GM12891 (cell line): Measurements from ENCODE around the gene PBRM1.

Experiments
- DNase-seq: peaks from one replicate; pipeline ENCODE4 v3.0.0; 2011; ENCODE audit warnings: low spot score; ENCODE audit not compliant: insufficient read length
- FAIRE-seq: peaks from 2 replicates; lab custom pipeline; 2011; peaks lifted over from hg19 to GRCh38; lab: Jason Lieb, UNC
- PAX5 ChIP-seq: IDR thresholded peaks from 2 replicates; pipeline ENCODE4 v1.6.1; 2011; ENCODE audit warnings: low read length, moderate library complexity, mild to moderate bottlenecking; ENCODE audit not compliant: insufficient read depth, severe bottlenecking
- POLR2A ChIP-seq: IDR thresholded peaks from 2 replicates; pipeline ENCODE4 v1.6.1; 2011; ENCODE audit warnings: low read depth, low read length, control low read depth
- POLR2AphosphoS5 ChIP-seq: IDR thresholded peaks from 2 replicates; pipeline ENCODE4 v1.6.1; 2011; ENCODE audit warnings: low read depth, low read length, control low read depth
- POU2F2 ChIP-seq: IDR thresholded peaks from 2 replicates; pipeline ENCODE4 v1.6.1; 2011; ENCODE audit warnings: low read depth, mild to moderate bottlenecking, control low read depth, low read length, moderate library complexity
- SPI1 ChIP-seq: IDR thresholded peaks from 2 replicates; pipeline ENCODE4 v1.6.1; 2011; ENCODE audit warnings: low read depth, low read length, control low read depth
- TAF1 ChIP-seq: IDR thresholded peaks from 2 replicates; pipeline ENCODE4 v1.6.1; 2011; ENCODE audit warnings: low read depth, low read length, control low read depth

Gene PBRM1

DNA sequence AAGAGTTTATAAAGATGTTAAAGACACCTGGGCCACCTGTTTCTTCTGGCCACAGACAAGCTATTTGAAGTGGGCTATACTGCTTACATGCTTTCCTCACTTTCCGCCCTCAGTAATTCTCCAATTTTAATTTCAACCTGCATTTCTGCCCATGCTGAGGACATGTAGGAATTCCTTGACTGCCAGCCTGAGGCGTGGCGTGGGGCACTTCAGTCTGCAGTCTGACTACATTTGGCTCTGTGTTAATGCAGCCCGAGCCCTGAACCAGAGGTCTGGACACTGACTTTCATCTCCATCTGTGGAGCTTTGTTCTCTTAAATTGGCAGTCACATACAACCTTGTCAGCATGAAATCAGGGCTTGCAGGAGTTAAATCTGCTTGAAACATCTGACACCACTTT lies 140.8 kb downstream of the PBRM1 start:
- no peak for DNase-seq
- no peak for TF ChIP-seq POLR2AphosphoS5
- TF ChIP-seq PAX5, result no peak
- TF ChIP-seq SPI1, result no peak
- TF ChIP-seq POLR2A, result no peak
- TF ChIP-seq TAF1, result no peak
- no peak for FAIRE-seq

DNA sequence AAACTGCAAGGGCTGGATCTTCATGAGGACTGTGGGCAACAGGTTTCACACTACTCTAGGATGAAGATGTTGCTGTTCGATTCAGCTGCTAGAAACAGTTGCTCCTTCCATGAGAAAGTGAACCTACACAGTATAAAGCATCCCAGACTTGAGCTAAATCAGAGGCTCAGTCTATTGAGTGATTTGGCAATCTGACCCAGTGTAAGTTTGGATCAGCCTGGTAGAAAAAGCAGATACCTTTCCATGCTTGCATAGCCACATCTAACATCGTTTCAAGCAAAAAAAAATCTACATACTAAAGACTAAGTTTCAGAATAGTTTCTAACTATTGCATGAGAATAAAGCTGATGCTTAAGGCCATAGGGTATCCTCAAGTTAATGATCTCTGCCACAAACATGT lies 144.7 kb downstream of the PBRM1 start:
- DNase-seq (no peak), FAIRE-seq (no peak)
- TF ChIP-seq TAF1, result no peak
- TF ChIP-seq POLR2A, result no peak
- no peak for TF ChIP-seq PAX5
- no peak for TF ChIP-seq SPI1
- TF ChIP-seq POU2F2, result no peak
- no peak for TF ChIP-seq POLR2AphosphoS5

DNA sequence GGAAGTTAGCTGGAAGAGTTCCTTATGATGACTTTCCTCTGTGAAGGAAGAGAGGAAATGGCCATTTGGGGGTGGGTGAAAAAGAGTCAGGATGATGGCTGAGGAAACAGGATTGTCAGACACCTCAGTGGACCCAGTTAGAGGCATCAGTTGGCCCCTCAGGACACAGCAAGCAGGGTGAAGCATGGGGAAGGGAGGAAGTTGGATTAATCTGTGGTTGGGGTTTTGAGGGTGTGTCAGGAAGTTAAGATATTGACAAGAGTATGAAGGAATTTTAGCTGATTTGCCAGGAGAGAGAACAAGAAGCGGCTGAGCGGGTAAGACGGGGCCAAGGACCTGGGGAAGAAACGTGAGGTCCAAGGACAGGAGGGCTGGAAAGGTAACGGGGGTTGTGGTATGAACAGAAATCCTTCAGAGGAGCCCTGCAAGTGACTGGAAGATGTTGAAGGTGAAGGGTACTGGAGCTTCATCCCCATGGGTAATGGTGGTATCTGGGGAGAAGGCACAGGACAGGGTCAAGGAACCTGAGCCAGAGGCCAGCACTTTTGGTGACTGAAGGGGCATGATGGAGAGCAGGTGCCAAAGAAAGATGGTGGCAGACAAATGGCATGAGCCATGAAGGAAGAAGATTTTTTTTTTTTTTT lies 146.6 kb downstream of the PBRM1 start:
- no peak for DNase-seq
- TF ChIP-seq PAX5 (no peak), TAF1 (no peak)
- FAIRE-seq, result no peak

DNA sequence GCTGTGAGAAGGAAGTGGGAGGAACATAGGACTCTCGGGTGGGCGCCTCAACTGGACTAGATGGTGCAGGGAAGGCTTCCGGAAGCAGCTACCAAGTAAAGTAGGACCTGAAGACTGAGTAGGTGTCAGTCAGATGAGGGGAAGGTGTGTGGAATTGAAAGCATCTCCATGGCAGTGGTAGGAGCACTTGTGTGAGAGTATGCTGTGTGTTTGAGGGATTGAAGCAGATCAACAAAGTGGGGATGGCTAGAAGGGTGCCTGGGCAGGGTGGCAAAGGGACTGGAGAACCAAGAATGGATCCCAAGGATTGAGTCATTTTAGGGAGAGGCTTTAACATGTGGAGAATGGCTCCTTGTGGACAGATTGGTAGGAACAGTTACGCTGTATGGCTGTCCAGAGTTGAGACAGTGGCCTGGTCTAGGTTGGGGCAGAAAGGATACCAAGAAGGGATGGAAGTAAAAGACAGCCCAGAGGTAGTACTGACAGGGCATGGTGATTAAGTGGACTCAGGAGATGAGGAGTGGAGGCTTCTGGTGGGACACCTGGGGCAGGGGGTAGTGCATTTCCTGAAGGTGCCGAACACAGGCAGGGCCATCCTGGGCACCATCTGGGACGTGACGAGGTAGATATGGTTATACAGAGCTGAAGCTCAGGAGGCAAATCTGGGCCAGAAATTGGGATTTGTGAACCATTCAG lies 147.8 kb downstream of the PBRM1 start:
- DNase-seq, result no peak
- TF ChIP-seq SPI1 (no peak), TAF1 (no peak), POLR2AphosphoS5 (no peak), POLR2A (no peak), PAX5 (no peak), POU2F2 (no peak)
- no peak for FAIRE-seq

DNA sequence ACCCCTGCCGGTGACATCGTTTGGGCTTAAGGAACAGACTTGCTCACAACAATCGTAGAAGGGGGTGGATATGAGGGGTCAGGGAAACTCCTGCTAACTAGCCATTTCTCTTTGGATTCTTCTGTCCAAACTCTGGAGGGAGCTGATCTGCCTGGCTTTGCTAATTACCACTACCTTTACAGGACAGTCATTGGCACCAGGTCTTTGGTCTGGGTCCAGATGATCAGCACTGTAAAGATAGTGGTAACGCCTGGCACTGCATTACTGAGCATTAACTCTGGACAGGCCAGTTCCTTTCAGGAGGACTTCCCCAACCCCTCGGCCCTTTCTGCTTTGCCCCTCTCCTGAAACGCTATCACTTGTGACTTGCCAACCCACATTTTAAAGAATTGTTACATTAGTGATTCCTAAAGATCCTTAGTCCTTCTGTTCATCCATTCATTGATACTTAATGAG lies 148.5 kb downstream of the PBRM1 start:
- FAIRE-seq (no peak), DNase-seq (no peak)
- TF ChIP-seq POU2F2, result no peak
- no peak for TF ChIP-seq POLR2A
- no peak for TF ChIP-seq PAX5
- no peak for TF ChIP-seq TAF1
- no peak; the same call in 1 of the 2 replicates for TF ChIP-seq SPI1
- TF ChIP-seq POLR2AphosphoS5, result no peak

DNA sequence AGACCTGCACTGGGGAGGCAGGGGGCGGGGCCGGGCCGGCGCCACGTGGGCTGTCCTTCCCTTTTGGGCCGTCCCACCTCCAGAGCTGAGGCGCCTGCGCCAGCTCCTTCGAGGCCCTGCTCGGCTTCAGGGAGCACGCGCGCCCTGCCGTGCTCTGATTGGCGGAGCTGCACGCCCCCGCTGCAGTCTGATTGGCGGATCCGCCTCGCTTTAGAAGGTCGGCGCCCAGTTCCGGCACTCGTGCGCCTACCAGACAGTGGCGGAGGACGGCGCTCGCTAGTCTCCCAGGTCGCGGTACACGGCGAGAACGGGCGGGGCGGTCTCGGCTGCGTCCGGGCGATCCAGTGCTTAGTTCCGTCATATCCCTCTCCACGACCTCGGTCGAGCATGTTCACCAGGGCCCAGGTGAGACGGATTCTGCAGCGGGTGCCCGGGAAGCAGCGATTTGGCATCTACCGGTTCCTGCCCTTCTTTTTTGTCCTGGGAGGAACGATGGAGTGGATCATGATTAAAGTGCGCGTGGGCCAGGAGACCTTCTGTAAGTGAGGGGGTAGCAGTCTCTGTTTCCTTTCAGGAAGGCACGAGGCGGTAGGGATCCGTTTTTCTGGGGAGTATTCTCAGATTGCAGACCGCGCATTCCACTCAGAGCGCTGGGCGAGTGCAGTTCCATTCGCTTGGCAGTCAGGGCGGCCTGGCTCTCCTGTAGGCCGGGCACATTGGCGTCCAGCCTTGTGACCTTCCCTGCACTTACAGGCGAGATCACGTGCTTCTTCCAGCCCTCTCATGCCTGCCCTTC lies 149.1 kb downstream of the PBRM1 start, which contains the start of gene UQCC5:
Gene UQCC5 (plus strand): TSS at position 237 of the 796 bp plus-strand sequence. CDS start 151 bp downstream, at position 388.
- TF ChIP-seq SPI1 (no peak), POLR2AphosphoS5 (peak; percentile 99), PAX5 (no peak), TAF1 (peak; percentile 97), POLR2A (peak; percentile 98), POU2F2 (peak; percentile 85)
- peak; percentile 99 for FAIRE-seq
- DNase-seq, result peak; percentile 96

DNA sequence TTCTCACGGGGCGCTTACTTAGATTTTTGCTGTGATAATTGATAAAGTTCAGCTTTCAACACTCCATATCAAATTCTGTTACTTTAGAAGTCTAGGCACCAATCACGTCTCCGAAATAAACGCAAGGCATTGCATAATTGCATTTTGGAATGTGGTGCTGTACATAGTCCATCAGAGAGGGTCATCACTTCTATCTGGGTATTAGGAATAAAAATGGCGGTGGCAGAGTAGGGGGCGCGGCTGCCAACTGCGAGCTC lies 149.7 kb downstream of the PBRM1 start:
- no peak for DNase-seq
- TF ChIP-seq TAF1, result no peak
- no peak for TF ChIP-seq SPI1
- TF ChIP-seq POLR2AphosphoS5, result no peak
- no peak for TF ChIP-seq POLR2A
- no peak for TF ChIP-seq PAX5
- TF ChIP-seq POU2F2, result no peak
- FAIRE-seq, result no peak

DNA sequence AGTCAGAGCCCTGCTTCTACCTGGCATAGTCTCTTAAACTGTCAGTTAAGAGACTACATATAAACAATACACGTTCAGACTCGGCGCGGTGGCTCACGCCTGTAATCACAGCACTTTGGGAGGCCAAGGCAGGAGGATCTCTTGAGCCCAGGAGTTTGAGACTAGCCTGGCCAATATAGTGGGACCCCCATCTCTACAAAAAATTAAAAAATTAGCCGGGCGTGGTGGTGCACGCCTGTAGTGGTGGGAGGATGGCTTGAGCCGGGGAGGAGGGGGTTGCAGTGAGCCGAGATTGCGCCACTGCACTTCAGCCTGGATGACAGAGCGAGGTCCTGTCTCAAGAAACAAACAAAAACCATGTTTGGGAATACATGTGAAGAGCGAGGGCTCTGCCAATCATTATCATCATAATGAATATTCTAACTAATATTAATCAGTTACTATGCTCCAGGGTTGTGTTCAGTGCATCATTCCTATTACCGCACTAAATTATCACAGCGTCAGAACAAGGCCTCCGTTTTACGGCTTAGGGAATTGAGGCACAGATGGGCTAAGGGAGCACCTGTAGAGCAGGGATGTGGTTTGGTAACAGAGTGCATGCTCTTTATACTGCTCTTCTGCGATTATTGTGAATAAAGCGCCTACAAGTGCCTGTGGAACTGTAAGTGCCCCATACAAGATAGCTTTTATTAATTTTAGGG lies 150.2 kb downstream of the PBRM1 start:
- no peak for DNase-seq
- TF ChIP-seq SPI1 (no peak), TAF1 (no peak)
- FAIRE-seq, result peak; percentile 52

DNA sequence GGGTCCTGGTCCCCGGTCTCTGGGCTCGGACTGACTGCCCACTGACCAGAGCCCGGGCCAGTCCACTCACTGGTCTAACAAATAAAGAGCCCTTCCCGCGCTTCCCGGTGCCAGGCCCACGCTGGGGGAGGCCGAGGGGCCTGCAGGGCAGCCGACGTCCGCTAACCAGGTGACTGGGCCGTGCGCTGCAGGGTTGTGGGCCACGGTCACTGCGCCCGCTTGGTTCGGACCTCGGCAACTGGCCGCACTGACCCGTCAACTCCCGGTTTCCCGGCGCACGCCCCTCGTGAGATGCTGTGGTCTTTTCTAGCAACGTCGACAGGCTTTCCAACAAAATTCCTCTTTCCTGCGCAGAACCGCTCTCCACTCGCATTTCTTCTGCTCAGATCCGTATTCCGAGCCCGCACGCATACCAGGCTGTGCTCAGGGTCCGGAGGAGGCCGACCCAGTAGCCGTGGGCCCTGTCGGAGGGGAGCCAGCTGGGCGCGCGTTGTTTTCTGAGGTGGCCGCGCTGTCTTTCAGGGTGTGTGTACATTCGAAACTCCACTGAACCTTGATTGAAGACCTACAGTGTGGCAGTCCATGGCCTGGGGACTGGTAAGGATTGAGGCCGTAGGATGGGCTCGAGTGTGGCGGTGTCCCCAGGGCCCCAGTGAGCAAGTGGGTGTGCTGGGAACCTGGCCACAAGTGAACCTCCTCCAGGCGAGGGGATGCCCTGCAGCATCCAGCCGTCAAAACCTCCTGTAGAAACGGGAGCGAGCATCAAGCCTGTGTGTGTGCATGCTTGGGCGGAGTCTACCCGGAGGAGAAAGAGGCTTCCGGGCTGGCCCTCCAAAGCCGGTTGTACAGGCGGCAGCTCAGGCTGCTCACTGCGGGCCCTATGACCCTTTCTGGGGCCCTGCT lies 151.2 kb downstream of the PBRM1 start:
- FAIRE-seq, result peak; percentile 43
- DNase-seq, result no peak
- TF ChIP-seq TAF1 (no peak), POLR2A (no peak), POLR2AphosphoS5 (no peak), PAX5 (no peak), POU2F2 (no peak)
